Endodermal cell (in vitro differentiated cells): ENCODE results near the gene SRL. TPM values are rescaled to one million over a fixed set of nuclear protein-coding genes. Genes with fewer than 3 reads are reported as not detected.

Experiments
- DNase-seq: peaks from one replicate; pipeline ENCODE4 v3.0.0-alpha.2; 2017
- H3K27ac ChIP-seq: 2 replicates; pipeline ENCODE4 v1.5.1; 2013; ENCODE audit warnings: mild to moderate bottlenecking, low read depth, low read length, moderate library complexity
- H3K27me3 ChIP-seq: 2 replicates; pipeline ENCODE4 v1.6.1; 2013; ENCODE audit warnings: mild to moderate bottlenecking, low read length, moderate library complexity; ENCODE audit not compliant: insufficient read depth, control insufficient read depth, poor library complexity, severe bottlenecking
- H3K36me3 ChIP-seq: 2 replicates; pipeline ENCODE4 v1.7.0; 2013; ENCODE audit warnings: mild to moderate bottlenecking, low read length, moderate library complexity; ENCODE audit not compliant: control insufficient read depth, insufficient read depth
- H3K4me1 ChIP-seq: one replicate; pipeline ENCODE4 v1.7.0; 2013; ENCODE audit warnings: low read length; ENCODE audit not compliant: control insufficient read depth, insufficient read depth
- H3K4me3 ChIP-seq: 2 replicates; pipeline ENCODE4 v1.5.1; 2013; ENCODE audit warnings: mild to moderate bottlenecking, low read length, moderate library complexity
- H3K9ac ChIP-seq: 2 replicates; pipeline ENCODE4 v1.6.1; 2013; ENCODE audit warnings: mild to moderate bottlenecking, low read length, moderate library complexity; ENCODE audit not compliant: poor library complexity, severe bottlenecking; ENCODE audit errors: extremely low read depth
- H3K9me3 ChIP-seq: 2 replicates; pipeline ENCODE4 v1.6.1; 2013; ENCODE audit warnings: mild to moderate bottlenecking, low read length, moderate library complexity; ENCODE audit not compliant: control insufficient read depth
- H3K27ac Mint-ChIP-seq: 2 replicates; pipeline ENCODE4 v1.8.0; 2020; ENCODE audit warnings: mixed read lengths
- H3K27me3 Mint-ChIP-seq: 2 replicates; pipeline ENCODE4 v1.8.0; 2021; ENCODE audit warnings: mild to moderate bottlenecking, mixed read lengths; ENCODE audit not compliant: insufficient read depth
- H3K36me3 Mint-ChIP-seq: 2 replicates; pipeline ENCODE4 v1.8.0; 2020; ENCODE audit warnings: low read depth, mixed read lengths
- H3K4me1 Mint-ChIP-seq: 2 replicates; pipeline ENCODE4 v1.8.0; 2020; ENCODE audit warnings: mixed read lengths
- H3K4me3 Mint-ChIP-seq: 2 replicates; pipeline ENCODE4 v1.8.0; 2020; ENCODE audit warnings: mild to moderate bottlenecking, moderate library complexity, mixed read lengths
- H3K9me3 Mint-ChIP-seq: 2 replicates; pipeline ENCODE4 v1.8.0; 2020; ENCODE audit warnings: mild to moderate bottlenecking, mixed read lengths
- WGBS, 2 experiments: methylation state at CpG; one replicate each; pipeline versions ENCODE4 v1.1.5 to v1.1.7; 2013; ENCODE audit warnings: missing lambda C conversion rate in 2 of 2, mixed read lengths in 1 of 2; ENCODE audit not compliant: insufficient coverage in 1 of 2, insufficient read length in 1 of 2; 5-methylcytosine and 5-hydroxymethylcytosine counted together
- total RNA-seq, 2 donors: library from RNA; stranded (reverse); fragmentation: NEBNext Ultra II Directional in 1 of 2; extraction: Animal tissue kit (Norgen Biotek cat#: 25700) in 1 of 2; gene quantifications; 2 replicates in 1 of 2; 3 replicates in 1 of 2; pipeline ENCODE4 v1.2.1, GENCODE V29; 2021
- TF ChIP-seq, protein P1 (sequence below): fragments of 200-600 bp; sonication (generic); conservative IDR thresholded peaks from 2 replicates; pipeline ENCODE4 v1.5.0; 2021; ENCODE audit warnings: antibody characterized with exemption, mild to moderate bottlenecking

SRL gene
- total RNA-seq, 2 donors from 2014 or later: not detected

DNA sequence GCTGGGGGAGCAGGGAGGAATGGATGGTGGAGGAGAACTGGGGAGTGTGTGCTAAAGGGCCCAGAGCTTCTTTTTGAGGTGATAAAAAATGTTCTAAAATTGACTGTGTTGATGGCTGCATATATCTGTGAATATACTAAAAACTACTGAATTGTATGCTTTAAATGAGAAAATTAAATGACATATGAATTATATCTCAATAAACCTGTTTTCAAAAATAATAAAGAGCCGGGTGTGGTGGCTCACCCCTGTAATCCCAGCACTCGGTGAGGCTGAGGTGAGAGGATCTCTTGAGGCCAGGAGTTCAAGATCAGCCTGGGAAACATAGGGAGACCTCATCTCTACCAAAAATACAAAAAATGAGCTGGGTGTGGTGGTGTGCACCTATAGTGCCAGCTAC lies 16.8 kb downstream of the SRL start:
- Histone ChIP-seq H3K9me3 (no peaks in the 10 kb centered on the region), H3K4me1 (no peaks in the 10 kb centered on the region), H3K36me3 (no peaks in the 10 kb centered on the region), H3K4me3 (no peak overlapping the region), H3K27ac (no peak overlapping the region), H3K9ac (no peak overlapping the region), H3K27me3 (no peaks in the 10 kb centered on the region)
- Mint-ChIP-seq H3K4me3 (no peak overlapping the region), H3K27ac (no peak overlapping the region), H3K27me3 (peaks cover 4% of the 10 kb centered on the region), H3K36me3 (no peaks in the 10 kb centered on the region), H3K9me3 (peaks cover 4% of the 10 kb centered on the region), H3K4me1 (no peaks in the 10 kb centered on the region)
- TF ChIP-seq, protein P1, sequence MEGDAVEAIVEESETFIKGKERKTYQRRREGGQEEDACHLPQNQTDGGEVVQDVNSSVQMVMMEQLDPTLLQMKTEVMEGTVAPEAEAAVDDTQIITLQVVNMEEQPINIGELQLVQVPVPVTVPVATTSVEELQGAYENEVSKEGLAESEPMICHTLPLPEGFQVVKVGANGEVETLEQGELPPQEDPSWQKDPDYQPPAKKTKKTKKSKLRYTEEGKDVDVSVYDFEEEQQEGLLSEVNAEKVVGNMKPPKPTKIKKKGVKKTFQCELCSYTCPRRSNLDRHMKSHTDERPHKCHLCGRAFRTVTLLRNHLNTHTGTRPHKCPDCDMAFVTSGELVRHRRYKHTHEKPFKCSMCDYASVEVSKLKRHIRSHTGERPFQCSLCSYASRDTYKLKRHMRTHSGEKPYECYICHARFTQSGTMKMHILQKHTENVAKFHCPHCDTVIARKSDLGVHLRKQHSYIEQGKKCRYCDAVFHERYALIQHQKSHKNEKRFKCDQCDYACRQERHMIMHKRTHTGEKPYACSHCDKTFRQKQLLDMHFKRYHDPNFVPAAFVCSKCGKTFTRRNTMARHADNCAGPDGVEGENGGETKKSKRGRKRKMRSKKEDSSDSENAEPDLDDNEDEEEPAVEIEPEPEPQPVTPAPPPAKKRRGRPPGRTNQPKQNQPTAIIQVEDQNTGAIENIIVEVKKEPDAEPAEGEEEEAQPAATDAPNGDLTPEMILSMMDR: no peak
- DNase-seq: no peak
- WGBS, 2 experiments: 96% methylated on average over 2 of the region's 2 CpGs; no CpG with 5 or more reads in 1 of the 2 experiments

DNA sequence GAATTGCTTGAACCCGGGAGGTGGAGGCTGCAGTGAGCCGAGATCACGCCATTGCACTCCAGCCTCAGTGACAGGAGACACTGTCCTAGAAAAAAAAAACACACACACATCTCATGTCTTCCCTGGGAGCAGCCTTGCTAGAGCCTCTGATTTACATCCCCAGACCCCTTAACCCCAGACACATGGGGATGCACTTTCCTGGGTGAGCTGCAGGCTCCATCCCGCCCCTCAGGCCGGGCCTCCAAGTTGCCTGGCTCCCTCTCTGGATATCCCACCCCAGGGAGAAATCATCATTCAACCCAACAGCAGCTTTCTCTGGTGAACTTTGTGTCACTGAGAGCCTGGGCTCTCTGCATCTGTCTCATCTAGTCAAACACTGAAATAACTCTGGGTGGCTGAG lies 21.5 kb downstream of the SRL start:
- 87 to 91% methylated on average over 3 to 5 of the region's 5 CpGs for WGBS, 2 experiments
- DNase-seq: no peak
- Mint-ChIP-seq H3K27ac (no peak overlapping the region), H3K4me3 (no peak overlapping the region), H3K4me1 (peaks cover 12% of the 10 kb centered on the region), H3K9me3 (peaks cover 4% of the 10 kb centered on the region), H3K36me3 (no peaks in the 10 kb centered on the region), H3K27me3 (peaks cover 9% of the 10 kb centered on the region)
- Histone ChIP-seq H3K9ac (no peak overlapping the region), H3K27ac (no peak overlapping the region), H3K4me1 (peaks cover 8% of the 10 kb centered on the region), H3K9me3 (no peaks in the 10 kb centered on the region), H3K27me3 (peaks cover 5% of the 10 kb centered on the region), H3K36me3 (no peaks in the 10 kb centered on the region), H3K4me3 (no peak overlapping the region)
- TF ChIP-seq, protein P1: no peak

DNA sequence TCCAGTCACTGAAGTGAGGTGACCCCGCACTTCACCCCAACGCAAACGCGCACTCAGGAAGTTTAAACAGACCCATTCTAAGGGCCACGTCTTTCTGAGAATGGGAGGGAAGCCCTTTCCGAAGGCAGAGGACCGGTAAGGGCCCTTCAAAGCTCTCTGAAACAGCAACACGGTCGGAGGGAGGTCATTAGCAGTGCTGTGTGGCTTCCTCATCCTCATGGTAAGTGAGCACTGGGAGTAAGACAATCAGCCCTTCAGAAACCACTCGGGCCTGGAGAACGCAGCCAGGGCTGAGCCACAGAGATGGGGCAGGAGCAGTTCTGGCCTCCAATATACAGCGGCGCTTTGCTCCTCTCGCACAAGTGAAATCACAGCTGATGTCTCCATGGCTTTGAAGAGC lies 23.7 kb downstream of the SRL start:
- no peak overlapping the region for H3K27ac Mint-ChIP-seq
- H3K4me1 ChIP-seq: peaks cover 8% of the 10 kb centered on the region
- H3K4me1 Mint-ChIP-seq: peaks cover 16% of the 10 kb centered on the region
- no peak overlapping the region for H3K4me3 Mint-ChIP-seq
- H3K27ac ChIP-seq: no peak overlapping the region
- H3K9me3 Mint-ChIP-seq: peaks cover 4% of the 10 kb centered on the region
- H3K9me3 ChIP-seq: no peaks in the 10 kb centered on the region
- TF ChIP-seq, protein P1: no peak
- no peaks in the 10 kb centered on the region for H3K36me3 ChIP-seq
- DNase-seq: no peak
- H3K27me3 ChIP-seq: peaks cover 9% of the 10 kb centered on the region
- no peak overlapping the region for H3K4me3 ChIP-seq
- peaks cover 22% of the 10 kb centered on the region for H3K27me3 Mint-ChIP-seq
- no peaks in the 10 kb centered on the region for H3K36me3 Mint-ChIP-seq
- no peak overlapping the region for H3K9ac ChIP-seq
- 78 to 82% methylated on average over 12 to 14 of the region's 14 CpGs for WGBS, 2 experiments
